Sigmoid colon (tissue), 3 donors: ENCODE data around the gene MRPL37.

ENCODE experiments used
- CTCF ChIP-seq, 4 experiments: fragments of 450-650 bp in 3 of 4; fragments of 200-600 bp in 1 of 4; IDR thresholded peaks; one replicate each; pipeline ENCODE4 v1.5.1; 2016 to 2019; ENCODE audit warnings: antibody characterized with exemption in 4 of 4, mild to moderate bottlenecking in 3 of 4, moderate library complexity in 2 of 4
- POLR2A ChIP-seq, 2 donors: fragments of 450-650 bp; IDR thresholded peaks; one replicate each; pipeline ENCODE4 v1.6.1; 2016; ENCODE audit warnings: antibody characterized with exemption in 2 of 2, mild to moderate bottlenecking in 2 of 2, moderate library complexity in 2 of 2

- TF ChIP-seq CTCF (IDR thresholded peaks at IDR 0.05) (no peak), POLR2A (IDR thresholded peaks at IDR 0.05) (no peak)
Observed at GRCh38 chr1:54230507-54231339, 30.8 kb downstream of the MRPL37 start.
